Neural progenitor cell (in vitro differentiated cells): ENCODE results near the gene TEX12. TPM values are rescaled to one million over a fixed set of nuclear protein-coding genes. Genes with fewer than 3 reads are reported as not detected.

ENCODE experiments used
- DNase-seq: peaks from one replicate; pipeline ENCODE4 v3.0.0-alpha.2; 2016; ENCODE audit warnings: low spot score
- H2AFZ ChIP-seq: fragments of 200-600 bp; sonication (generic); replicated peaks from 2 replicates; pipeline ENCODE4 v1.6.1; 2016; ENCODE audit warnings: antibody characterized with exemption
- H3F3A ChIP-seq: fragments of 200-600 bp; sonication (generic); 2 replicates; pipeline ENCODE4 v1.6.1; 2016; ENCODE audit warnings: antibody characterized with exemption, low read depth
- H3K27ac ChIP-seq: fragments of 200-600 bp; sonication (generic); 2 replicates; pipeline ENCODE4 v1.5.1; 2016; ENCODE audit warnings: mild to moderate bottlenecking
- H3K27me3 ChIP-seq: fragments of 200-600 bp; sonication (generic); 2 replicates; pipeline ENCODE4 v1.6.1; 2016; ENCODE audit warnings: mild to moderate bottlenecking, moderate library complexity
- H3K36me3 ChIP-seq: fragments of 200-600 bp; sonication (generic); 2 replicates; pipeline ENCODE4 v1.5.1; 2016
- H3K4me1 ChIP-seq: fragments of 200-600 bp; sonication (generic); 2 replicates; pipeline ENCODE4 v1.6.1; 2016; ENCODE audit warnings: mixed run types
- H3K4me2 ChIP-seq: fragments of 200-600 bp; sonication (generic); 2 replicates; pipeline ENCODE4 v1.6.1; 2016
- H3K4me3 ChIP-seq: fragments of 200-600 bp; sonication (generic); 2 replicates; pipeline ENCODE4 v1.5.1; 2016
- H3K79me2 ChIP-seq: fragments of 200-600 bp; sonication (generic); 2 replicates; pipeline ENCODE4 v1.6.1; 2016; ENCODE audit warnings: low read depth
- H3K9ac ChIP-seq: fragments of 200-600 bp; sonication (generic); 2 replicates; pipeline ENCODE4 v1.6.1; 2016
- H3K9me3 ChIP-seq: fragments of 200-600 bp; sonication (generic); 2 replicates; pipeline ENCODE4 v1.5.1; 2016; ENCODE audit warnings: low read depth
- H4K20me1 ChIP-seq: fragments of 200-600 bp; sonication (generic); 2 replicates; pipeline ENCODE4 v1.6.1; 2016; ENCODE audit warnings: low read depth
- H3K27ac Mint-ChIP-seq: 3 replicates; pipeline ENCODE4 v1.8.0; 2021; ENCODE audit warnings: mixed read lengths
- H3K27me3 Mint-ChIP-seq: 2 replicates; pipeline ENCODE4 v1.8.0; 2022; ENCODE audit warnings: low read depth, mild to moderate bottlenecking, inconsistent platforms, moderate library complexity, mixed read lengths; ENCODE audit not compliant: insufficient read depth
- H3K36me3 Mint-ChIP-seq: 3 replicates; pipeline ENCODE4 v1.8.0; 2021; ENCODE audit warnings: mixed read lengths
- H3K4me1 Mint-ChIP-seq: 3 replicates; pipeline ENCODE4 v1.8.0; 2021; ENCODE audit warnings: mixed read lengths
- H3K4me3 Mint-ChIP-seq: 3 replicates; pipeline ENCODE4 v1.8.0; 2021; ENCODE audit warnings: mild to moderate bottlenecking, moderate library complexity, mixed read lengths
- H3K9me3 Mint-ChIP-seq: 3 replicates; pipeline ENCODE4 v1.8.0; 2020; ENCODE audit warnings: mixed read lengths
- EZH2 ChIP-seq: fragments of 200-600 bp; sonication (generic); IDR thresholded peaks from 2 replicates; pipeline ENCODE4 v1.6.1; 2017; ENCODE audit warnings: antibody characterized with exemption, mild to moderate bottlenecking, moderate library complexity
- EZH2phosphoT487 ChIP-seq: fragments of 200-600 bp; sonication (generic); IDR thresholded peaks from 2 replicates; pipeline ENCODE4 v1.6.1; 2017; ENCODE audit warnings: antibody characterized with exemption
- total RNA-seq: library from RNA; depleted of rRNA; stranded (reverse); fragments of >200 nt; gene quantifications from 2 replicates; pipeline ENCODE4 v1.2.3, GENCODE V29; 2015; ENCODE audit warnings: low replicate concordance
- TF ChIP-seq, protein P1 (sequence below): fragments of 200-600 bp; sonication (generic); IDR thresholded peaks from 2 replicates; pipeline ENCODE4 v1.5.1; 2017; ENCODE audit warnings: antibody characterized with exemption, mild to moderate bottlenecking

Gene TEX12
- total RNA-seq, 1 donor from 2014 or later: 0.51 TPM

DNA sequence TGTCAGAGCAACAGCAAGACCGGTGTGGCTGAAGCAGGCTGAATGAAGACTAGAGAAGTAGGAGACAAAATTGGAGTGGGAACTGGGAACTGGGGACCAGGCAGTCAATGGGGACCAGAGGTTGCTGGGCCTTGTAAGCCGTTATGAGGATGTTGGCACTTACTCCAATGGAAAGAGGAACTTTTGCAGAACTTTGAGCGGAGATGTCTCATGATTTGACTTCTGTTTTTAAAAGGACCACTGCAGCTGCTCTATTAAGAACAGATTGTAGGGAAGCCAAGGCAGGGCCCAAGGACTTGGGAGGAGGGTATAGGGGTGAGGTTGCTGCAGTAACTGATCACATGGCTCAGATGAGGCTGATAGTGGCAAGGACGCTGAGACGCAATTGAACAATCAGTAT is 37.5 kb upstream of the TEX12 start:
- H3K4me1 Mint-ChIP-seq: no peaks in the 10 kb centered on the region
- Histone ChIP-seq H3K4me2 (no peak overlapping the region), H3K36me3 (no peaks in the 10 kb centered on the region), H3K9me3 (no peaks in the 10 kb centered on the region), H4K20me1 (no peaks in the 10 kb centered on the region), H3K27ac (no peak overlapping the region), H3K4me3 (no peak overlapping the region), H3K79me2 (no peaks in the 10 kb centered on the region), H2AFZ (no peak overlapping the region), H3K27me3 (no peaks in the 10 kb centered on the region), H3K4me1 (no peaks in the 10 kb centered on the region), H3K9ac (no peak overlapping the region), H3F3A (no peaks in the 10 kb centered on the region)
- TF ChIP-seq, protein P1, sequence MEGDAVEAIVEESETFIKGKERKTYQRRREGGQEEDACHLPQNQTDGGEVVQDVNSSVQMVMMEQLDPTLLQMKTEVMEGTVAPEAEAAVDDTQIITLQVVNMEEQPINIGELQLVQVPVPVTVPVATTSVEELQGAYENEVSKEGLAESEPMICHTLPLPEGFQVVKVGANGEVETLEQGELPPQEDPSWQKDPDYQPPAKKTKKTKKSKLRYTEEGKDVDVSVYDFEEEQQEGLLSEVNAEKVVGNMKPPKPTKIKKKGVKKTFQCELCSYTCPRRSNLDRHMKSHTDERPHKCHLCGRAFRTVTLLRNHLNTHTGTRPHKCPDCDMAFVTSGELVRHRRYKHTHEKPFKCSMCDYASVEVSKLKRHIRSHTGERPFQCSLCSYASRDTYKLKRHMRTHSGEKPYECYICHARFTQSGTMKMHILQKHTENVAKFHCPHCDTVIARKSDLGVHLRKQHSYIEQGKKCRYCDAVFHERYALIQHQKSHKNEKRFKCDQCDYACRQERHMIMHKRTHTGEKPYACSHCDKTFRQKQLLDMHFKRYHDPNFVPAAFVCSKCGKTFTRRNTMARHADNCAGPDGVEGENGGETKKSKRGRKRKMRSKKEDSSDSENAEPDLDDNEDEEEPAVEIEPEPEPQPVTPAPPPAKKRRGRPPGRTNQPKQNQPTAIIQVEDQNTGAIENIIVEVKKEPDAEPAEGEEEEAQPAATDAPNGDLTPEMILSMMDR: no peak
- TF ChIP-seq EZH2phosphoT487 (no peak), EZH2 (no peak)
- no peak overlapping the region for H3K27ac Mint-ChIP-seq
- H3K4me3 Mint-ChIP-seq: no peak overlapping the region
- no peaks in the 10 kb centered on the region for H3K9me3 Mint-ChIP-seq
- H3K27me3 Mint-ChIP-seq: no peaks in the 10 kb centered on the region
- no peak for DNase-seq
- no peaks in the 10 kb centered on the region for H3K36me3 Mint-ChIP-seq

DNA sequence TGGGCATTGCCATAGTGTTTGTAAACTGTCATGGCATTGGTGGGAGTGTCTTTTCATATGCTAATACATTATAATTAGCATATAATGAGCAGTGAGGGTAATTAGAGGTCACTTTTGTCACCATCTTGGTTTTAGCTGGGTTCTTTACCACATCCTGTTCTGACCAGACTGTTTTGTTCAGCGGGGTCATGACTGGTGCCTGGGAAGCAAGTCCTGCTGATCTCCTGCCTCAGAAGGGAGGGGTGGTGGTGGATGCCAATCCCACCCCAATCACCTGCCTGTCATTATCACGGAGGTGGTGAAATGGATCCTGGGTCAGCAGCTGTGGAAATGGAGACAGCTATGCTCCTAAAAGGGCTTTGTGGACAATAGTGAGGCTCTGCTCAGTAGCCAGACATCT is 34.4 kb upstream of the TEX12 start:
- no peak overlapping the region for H3K4me2 ChIP-seq
- H3K4me1 Mint-ChIP-seq: no peaks in the 10 kb centered on the region
- H3K27me3 ChIP-seq: no peaks in the 10 kb centered on the region

DNA sequence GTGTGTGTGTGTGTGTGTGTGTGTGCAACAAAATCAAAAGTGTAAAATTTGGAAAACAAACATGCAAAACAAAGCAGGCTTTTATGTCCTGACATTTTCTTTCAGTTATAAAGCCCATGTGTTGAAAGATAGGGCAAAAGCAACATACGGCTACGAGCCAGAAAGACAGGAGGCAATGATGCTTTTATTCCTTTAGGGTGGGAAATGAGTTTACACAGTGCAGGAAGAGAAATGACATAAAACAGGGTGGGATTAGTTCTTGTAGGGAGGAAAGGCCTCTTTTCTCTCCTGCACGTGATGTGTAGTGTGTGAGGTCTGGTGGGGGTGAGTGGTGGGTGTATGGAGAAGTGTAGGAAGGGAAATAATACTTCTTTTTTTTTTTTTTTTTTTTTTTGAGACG is 32.7 kb upstream of the TEX12 start:
- H4K20me1 ChIP-seq: no peaks in the 10 kb centered on the region
- H3K36me3 ChIP-seq: no peaks in the 10 kb centered on the region
- no peaks in the 10 kb centered on the region for H3K79me2 ChIP-seq
- H3K27ac ChIP-seq: no peak overlapping the region
- Mint-ChIP-seq H3K27ac (no peak overlapping the region), H3K4me1 (no peaks in the 10 kb centered on the region), H3K36me3 (no peaks in the 10 kb centered on the region), H3K27me3 (peaks cover 2% of the 10 kb centered on the region), H3K9me3 (no peaks in the 10 kb centered on the region), H3K4me3 (no peak overlapping the region)
- H3K9me3 ChIP-seq: no peaks in the 10 kb centered on the region
- H3K4me2 ChIP-seq: no peak overlapping the region
- no peak overlapping the region for H2AFZ ChIP-seq
- H3K4me3 ChIP-seq: no peak overlapping the region
- H3F3A ChIP-seq: no peaks in the 10 kb centered on the region
- DNase-seq: no peak
- TF ChIP-seq EZH2: no peak
- TF ChIP-seq EZH2phosphoT487: no peak
- TF ChIP-seq, protein P1: no peak
- H3K4me1 ChIP-seq: no peaks in the 10 kb centered on the region
- H3K9ac ChIP-seq: no peak overlapping the region
- no peaks in the 10 kb centered on the region for H3K27me3 ChIP-seq

More for the DNA sequence above, 34.4 kb upstream of the TEX12 start:
- no peaks in the 10 kb centered on the region for H3K9me3 Mint-ChIP-seq
- no peaks in the 10 kb centered on the region for H3K79me2 ChIP-seq
- no peaks in the 10 kb centered on the region for H3K4me1 ChIP-seq
- no peak overlapping the region for H3K27ac ChIP-seq
- H2AFZ ChIP-seq: no peak overlapping the region
- H3K36me3 Mint-ChIP-seq: no peaks in the 10 kb centered on the region
- H3K9ac ChIP-seq: no peak overlapping the region
- no peaks in the 10 kb centered on the region for H3F3A ChIP-seq
- TF ChIP-seq EZH2phosphoT487: no peak
- TF ChIP-seq EZH2: no peak
- TF ChIP-seq, protein P1: no peak
- no peaks in the 10 kb centered on the region for H3K9me3 ChIP-seq
- H3K27ac Mint-ChIP-seq: no peak overlapping the region
- no peak overlapping the region for H3K4me3 ChIP-seq
- no peaks in the 10 kb centered on the region for H4K20me1 ChIP-seq
- peaks cover 2% of the 10 kb centered on the region for H3K27me3 Mint-ChIP-seq
- no peaks in the 10 kb centered on the region for H3K36me3 ChIP-seq
- no peak for DNase-seq
- H3K4me3 Mint-ChIP-seq: no peak overlapping the region

GRCh38 chr11:112143597-112143996 is 23.6 kb upstream of the TEX12 start:
- no peak overlapping the region for H3K4me2 ChIP-seq
- H3K4me1 Mint-ChIP-seq: no peaks in the 10 kb centered on the region
- H3K36me3 Mint-ChIP-seq: no peaks in the 10 kb centered on the region
- no peak overlapping the region for H2AFZ ChIP-seq
- no peak overlapping the region for H3K27ac Mint-ChIP-seq
- no peak overlapping the region for H3K4me3 ChIP-seq
- H3K27ac ChIP-seq: no peak overlapping the region
- H3K27me3 Mint-ChIP-seq: no peaks in the 10 kb centered on the region
- H3K79me2 ChIP-seq: no peaks in the 10 kb centered on the region
- no peaks in the 10 kb centered on the region for H3F3A ChIP-seq
- no peaks in the 10 kb centered on the region for H4K20me1 ChIP-seq
- H3K9me3 Mint-ChIP-seq: no peaks in the 10 kb centered on the region
- no peak overlapping the region for H3K9ac ChIP-seq
- no peaks in the 10 kb centered on the region for H3K4me1 ChIP-seq
- no peaks in the 10 kb centered on the region for H3K27me3 ChIP-seq
- H3K4me3 Mint-ChIP-seq: no peak overlapping the region
- no peak for DNase-seq
- TF ChIP-seq EZH2 (no peak), EZH2phosphoT487 (no peak)
- TF ChIP-seq, protein P1: no peak
- H3K9me3 ChIP-seq: no peaks in the 10 kb centered on the region
- no peaks in the 10 kb centered on the region for H3K36me3 ChIP-seq
